ENCODE results near the gene SOCS6. TPM values are rescaled to one million over a fixed set of nuclear protein-coding genes. Genes with fewer than 3 reads are reported as not detected.

Gene SOCS6
- polyA plus RNA-seq, 1 of the 3 experiments (the other 2 are of a cell fraction) = 12.1 TPM

DNA sequence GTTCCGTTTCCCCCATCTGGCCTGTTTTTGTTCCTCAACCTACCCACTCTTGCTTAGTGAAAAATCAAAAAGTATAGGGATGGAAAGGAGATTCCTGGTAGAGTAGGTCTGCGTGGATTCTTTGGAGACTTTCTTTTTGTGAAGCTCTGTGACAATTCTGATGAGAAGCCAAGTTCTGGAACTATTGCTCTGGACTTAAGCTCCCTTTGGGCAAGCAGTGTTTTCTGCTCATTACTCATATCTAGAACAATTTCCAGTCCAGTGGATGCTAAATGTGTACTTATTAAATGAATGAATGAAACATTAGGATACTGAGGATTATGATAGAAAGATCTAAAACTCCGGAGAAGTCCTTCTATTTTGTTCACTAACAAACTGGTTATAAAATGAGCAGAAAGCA is 76.5 kb downstream of the SOCS6 start:
- ChIA-PET CTCF (interaction anchor here (1.1 kb wide), 1 partner anchor 11 kb away, joined by 4 read pairs; no protein-coding TSS in a partner anchor), POLR2A (no interaction called here)
- Histone ChIP-seq H3K79me2 (ENCODE audit: insufficient read depth) (no peaks in the 10 kb centered on the region), H3K36me3 (replicated peaks in 1 of 2; ENCODE audit: control insufficient read depth in 1 of 2, insufficient read depth in 2 of 2, low read length in 1 of 2) (no peaks in the 10 kb centered on the region), H3K9me2 (no peaks in the 10 kb centered on the region), H3K9me3 (no peaks in the 10 kb centered on the region), H3K4me1 (ENCODE audit: control insufficient read depth in 1 of 2, insufficient read depth in 2 of 2, low read depth in 1 of 2, low read length in 1 of 2) (no peaks in the 10 kb centered on the region), H3K27me3 (ENCODE audit: insufficient read depth) (no peaks in the 10 kb centered on the region), H2AFZ (ENCODE audit: low read depth) (no peak overlapping the region), H4K20me1 (ENCODE audit: insufficient read depth) (no peaks in the 10 kb centered on the region), H3F3A (replicated peaks; ENCODE audit: insufficient read depth) (peaks cover 3% of the 10 kb centered on the region), H3K27ac (ENCODE audit: low read depth in 2 of 2, low read length in 1 of 2) (no peak overlapping the region), H3K9ac (no peak overlapping the region), H3K4me3 (ENCODE audit: low read depth in 2 of 2, low read length in 1 of 2) (no peak overlapping the region), H3K4me2 (no peak overlapping the region)
- 90% methylated on average over 3 of the region's 3 CpGs for WGBS (ENCODE audit: low lambda C conversion rate)
- TF ChIP-seq TAF1 (IDR thresholded peaks at IDR 0.05; ENCODE audit: borderline replicate concordance, low read depth, low read length) = no peak
- TF ChIP-seq, protein P1, sequence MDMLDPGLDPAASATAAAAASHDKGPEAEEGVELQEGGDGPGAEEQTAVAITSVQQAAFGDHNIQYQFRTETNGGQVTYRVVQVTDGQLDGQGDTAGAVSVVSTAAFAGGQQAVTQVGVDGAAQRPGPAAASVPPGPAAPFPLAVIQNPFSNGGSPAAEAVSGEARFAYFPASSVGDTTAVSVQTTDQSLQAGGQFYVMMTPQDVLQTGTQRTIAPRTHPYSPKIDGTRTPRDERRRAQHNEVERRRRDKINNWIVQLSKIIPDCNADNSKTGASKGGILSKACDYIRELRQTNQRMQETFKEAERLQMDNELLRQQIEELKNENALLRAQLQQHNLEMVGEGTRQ (IDR thresholded peaks at IDR 0.05; ENCODE audit: borderline replicate concordance, low read depth, low read length) = no peak
- no peak for TF ChIP-seq CHD2 (IDR thresholded peaks at IDR 0.05; ENCODE audit: low read length, partially characterized antibody)
- no peak for TF ChIP-seq YY1 (IDR thresholded peaks at IDR 0.05; ENCODE audit: low read depth)
- no peak for TF ChIP-seq FOXJ3 (CRISPR knock-in tag; IDR thresholded peaks at IDR 0.05)
- no peak for TF ChIP-seq ZBTB33 (IDR thresholded peaks at IDR 0.05; ENCODE audit: borderline replicate concordance, low read depth)
- TF ChIP-seq FOSL2 (IDR thresholded peaks at IDR 0.05; ENCODE audit: borderline replicate concordance, low read depth) = no peak
- no peak for TF ChIP-seq JUND (IDR thresholded peaks at IDR 0.05)
- TF ChIP-seq EP300 (IDR thresholded peaks at IDR 0.05; ENCODE audit: borderline replicate concordance in 1 of 2, low read depth in 1 of 2, low read length in 1 of 2) = no peak
- TF ChIP-seq ELF1 (IDR thresholded peaks at IDR 0.05) = no peak
- no peak for TF ChIP-seq PBX3 (IDR thresholded peaks at IDR 0.05)
- TF ChIP-seq NFIC (IDR thresholded peaks at IDR 0.05; ENCODE audit: borderline replicate concordance) = no peak
- no peak for TF ChIP-seq USF1 (IDR thresholded peaks at IDR 0.05; ENCODE audit: borderline replicate concordance, low read depth)
- no peak for TF ChIP-seq MXI1 (IDR thresholded peaks at IDR 0.05; ENCODE audit: low read depth, low read length)
- no peak for TF ChIP-seq TCF12 (IDR thresholded peaks at IDR 0.05)
- no peak for TF ChIP-seq NRF1 (IDR thresholded peaks at IDR 0.05; ENCODE audit: low read depth, low read length)
- no peak for TF ChIP-seq TEAD4 (IDR thresholded peaks at IDR 0.05; ENCODE audit: borderline replicate concordance, insufficient read depth)
- TF ChIP-seq IRF3 (IDR thresholded peaks at IDR 0.05; ENCODE audit: low read depth, low read length) = no peak
- TF ChIP-seq GABPA (IDR thresholded peaks at IDR 0.05; ENCODE audit: low read depth) = no peak
- DNase-seq = no peak
